ENCODE measurements around the gene EFCAB8.
"Not testable (repeated sequence)": the region's sequence is repeated elsewhere in the genome, so short reads cannot be mapped to it uniquely, and the experiment has no call there.

Gene EFCAB8

DNA sequence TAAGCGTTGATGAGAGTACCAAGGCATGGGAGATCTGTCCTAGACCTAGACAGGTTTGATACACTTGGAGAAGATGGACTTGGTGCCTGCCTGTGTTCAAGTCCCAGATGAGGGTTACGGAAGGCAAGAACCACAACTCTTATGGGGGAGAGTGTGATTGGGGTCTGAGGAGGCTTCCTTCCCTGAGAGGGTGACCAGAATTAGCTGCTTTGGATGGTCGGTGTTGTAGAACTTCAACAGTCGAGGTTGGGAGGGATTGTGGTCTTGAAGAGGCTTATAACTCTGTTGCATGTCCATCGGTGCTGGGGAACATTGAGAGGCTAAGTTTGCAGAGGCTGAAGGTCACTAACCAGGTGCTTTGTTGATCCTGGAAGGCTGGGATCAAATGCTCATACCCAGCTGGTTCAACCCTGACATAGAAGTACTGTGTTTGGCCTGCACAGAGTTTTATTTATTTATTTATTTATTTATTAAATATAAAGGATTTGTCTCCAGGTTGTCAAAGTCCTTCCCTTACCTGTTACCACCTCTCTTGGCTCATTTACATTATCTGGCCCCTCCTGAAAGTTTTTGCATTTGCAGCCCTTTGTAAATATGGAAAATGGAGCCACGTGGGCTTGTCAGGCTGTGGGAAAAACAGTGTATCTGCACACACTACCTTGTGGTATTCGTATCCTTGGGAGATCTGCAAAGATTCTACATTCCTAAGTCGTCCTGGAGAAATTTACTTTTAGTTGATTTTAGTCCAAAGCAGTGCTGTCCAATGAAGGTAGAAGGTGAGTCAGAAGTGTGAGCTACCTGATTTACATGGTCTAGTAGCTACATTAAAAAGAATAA, 15.8 kb upstream of the EFCAB8 start:
- no peak for DNase-seq

DNA sequence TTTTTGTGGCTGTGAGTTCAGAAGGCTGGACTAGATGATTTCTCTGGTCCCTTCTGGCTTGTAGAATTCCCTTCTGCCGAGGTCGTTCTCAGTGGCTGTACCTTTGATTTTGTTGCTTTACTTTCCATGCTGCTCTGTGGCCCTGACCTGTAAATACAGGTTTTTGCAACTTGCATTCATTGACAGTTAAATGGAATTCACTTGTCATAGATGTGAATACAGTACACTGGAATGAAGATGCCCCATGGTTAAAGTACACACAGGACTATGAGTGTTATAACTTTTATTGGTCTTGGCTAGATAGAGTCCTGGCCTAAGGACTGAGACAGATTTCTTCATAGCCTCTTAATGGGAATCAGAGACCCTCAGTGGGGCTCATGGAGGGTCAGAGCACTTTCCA, 12.9 kb upstream of the EFCAB8 start:
- no peak for DNase-seq

DNA sequence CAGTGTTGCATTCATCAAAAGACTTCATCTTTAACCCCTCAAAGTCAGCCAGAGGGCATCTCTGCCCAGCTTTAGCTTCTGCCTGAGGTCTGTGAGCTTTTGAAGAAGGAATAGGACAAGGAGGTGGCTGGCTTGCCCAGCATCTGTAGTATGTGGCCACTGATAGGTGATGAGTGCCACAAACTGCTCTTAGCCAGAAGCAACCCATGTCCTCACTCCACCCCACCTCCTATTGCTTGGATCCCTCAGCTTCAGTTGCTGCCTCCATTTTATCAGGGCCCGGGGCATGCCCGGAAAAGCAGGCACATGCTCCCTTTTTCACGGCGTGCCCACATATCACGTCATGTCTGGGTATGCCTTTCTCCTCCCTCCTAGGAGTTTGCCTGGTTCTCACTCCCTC, 11.9 kb upstream of the EFCAB8 start:
- DNase-seq: no peak

DNA sequence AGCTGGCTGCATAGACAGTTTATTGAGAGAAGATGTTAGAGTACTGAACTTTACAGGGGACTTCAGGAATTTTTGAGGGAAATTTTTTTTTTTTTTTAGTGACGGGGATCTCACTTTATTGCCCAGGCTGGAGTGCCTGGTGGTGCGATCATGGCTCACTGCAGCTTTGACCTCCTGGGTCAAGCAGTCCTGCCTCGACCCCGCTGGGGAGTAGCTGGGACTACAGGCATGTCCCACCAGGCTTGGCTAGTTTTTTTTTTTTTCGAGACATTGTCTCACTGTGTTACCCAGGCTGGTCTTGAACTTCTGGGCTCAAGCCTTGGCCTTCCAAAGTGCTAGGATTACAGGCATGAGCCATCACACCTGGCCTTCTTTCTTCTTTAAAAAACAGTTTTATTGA, 10.8 kb upstream of the EFCAB8 start:
- DNase-seq: no peak

DNA sequence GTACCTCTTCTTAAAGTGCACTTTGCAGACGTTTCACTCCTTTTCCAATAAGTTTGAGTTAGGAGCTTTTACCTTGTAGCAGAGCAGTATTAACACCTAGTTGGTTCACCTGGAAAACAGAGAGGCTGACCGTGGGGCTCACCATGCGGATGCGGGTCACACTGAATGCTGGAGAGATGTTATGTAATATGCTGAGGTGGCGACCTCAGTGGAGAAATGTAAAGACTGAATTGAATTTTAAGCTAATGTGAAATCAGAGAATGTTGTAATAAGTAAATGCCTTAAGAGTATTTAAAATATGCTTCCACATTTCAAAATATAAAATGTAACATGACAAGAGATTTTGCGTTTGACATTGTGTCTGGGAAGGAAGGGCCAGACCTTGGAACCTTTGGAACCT, 9.9 kb upstream of the EFCAB8 start:
- DNase-seq: no peak

DNA sequence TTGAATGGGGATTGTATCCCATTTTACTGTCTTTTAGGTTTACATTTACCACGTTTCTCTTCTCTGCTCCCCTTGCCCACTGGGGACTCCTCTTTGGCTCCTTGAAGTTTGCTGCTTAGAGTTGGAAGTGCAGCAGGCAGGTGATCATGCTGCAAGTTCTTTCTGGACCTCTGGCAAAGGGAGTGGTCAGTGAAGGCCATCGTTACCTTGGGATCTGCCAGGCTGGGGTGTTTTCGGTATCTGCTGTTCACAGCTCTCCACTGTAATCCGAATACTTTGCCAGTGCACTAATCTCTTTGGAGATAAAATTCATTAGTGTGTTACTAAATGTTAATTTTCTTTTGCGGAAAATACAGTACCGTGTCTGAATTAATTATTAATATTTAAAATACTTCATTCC, 9.1 kb upstream of the EFCAB8 start:
- no peak for DNase-seq

DNA sequence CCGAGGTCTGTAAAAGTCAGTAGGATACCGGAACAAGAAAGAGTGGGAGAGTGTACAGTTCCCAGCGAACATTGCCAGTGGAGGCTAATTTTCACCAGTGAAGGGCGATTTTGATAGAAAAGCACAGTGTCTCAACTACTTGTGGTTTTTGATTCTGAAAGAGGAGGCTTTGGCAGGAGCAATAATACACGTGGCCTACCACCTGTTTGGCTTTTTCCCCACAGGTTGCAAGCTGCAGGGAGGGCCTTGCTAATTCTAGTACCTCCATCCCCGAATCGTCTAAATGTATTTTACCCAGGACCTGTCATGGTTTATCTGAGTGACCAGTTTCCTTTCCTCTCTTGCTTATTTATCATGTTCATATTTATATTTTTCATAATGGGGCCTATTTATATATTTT, 3.3 kb upstream of the EFCAB8 start:
- DNase-seq: no peak

DNA sequence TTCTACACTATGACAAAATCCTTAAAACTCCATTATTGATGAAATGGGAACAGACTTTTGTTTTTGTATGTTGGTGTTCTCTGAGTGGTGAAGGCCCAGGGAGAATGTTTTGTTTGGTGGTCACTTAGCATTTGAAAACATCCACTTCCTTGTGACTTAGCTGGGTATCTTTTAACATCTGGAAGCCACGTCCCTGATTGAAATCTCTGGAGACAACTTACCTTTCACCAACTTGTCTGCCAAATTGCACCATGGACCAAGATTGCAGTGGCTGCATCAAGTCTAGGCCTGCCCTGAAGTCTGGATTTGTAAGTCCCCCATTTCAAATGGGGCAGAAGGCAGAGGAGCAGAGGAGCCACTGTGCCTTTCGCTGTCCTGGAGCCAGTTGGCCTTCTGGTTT, 534 bp upstream of the EFCAB8 start:
- no peak for DNase-seq

DNA sequence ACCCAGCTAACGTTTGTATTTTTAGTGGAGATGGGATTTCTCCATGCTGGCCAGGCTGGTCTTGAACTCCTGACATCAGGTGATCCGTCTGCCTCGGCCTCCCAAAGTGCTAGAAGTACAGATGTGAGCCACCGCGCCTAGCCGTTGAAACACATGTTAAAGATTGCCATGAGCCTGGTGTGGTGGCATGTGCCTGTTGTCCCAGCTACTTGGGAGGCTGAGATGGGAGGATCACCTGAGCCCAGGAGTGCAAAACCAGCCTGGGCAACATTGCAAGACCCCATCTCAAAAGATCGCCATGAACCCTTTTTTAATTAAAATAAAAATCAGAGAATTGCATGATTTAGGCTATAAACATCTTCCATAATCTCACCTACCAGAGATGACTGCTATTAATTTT, 2.7 kb downstream of the EFCAB8 start:
- no peak for DNase-seq

DNA sequence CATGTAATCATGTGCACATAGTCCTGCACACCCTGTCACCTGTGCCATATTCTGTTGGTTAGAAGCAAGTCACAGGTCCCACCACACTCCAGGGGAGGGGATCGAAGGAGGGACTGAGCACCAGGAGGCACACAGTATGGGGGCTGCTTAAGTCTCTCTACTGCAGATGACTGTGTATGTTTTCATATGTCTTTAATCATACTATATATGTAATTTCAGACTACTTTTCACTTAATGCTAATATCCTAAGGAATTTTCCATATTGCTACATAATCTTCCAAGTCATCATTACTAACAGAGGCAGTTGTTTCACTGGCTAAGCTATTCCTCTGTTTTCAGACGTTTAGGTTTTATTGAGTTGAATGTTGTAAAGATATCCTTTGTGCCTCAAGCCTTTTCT, 10.8 kb downstream of the EFCAB8 start:
- DNase-seq: no peak

DNA sequence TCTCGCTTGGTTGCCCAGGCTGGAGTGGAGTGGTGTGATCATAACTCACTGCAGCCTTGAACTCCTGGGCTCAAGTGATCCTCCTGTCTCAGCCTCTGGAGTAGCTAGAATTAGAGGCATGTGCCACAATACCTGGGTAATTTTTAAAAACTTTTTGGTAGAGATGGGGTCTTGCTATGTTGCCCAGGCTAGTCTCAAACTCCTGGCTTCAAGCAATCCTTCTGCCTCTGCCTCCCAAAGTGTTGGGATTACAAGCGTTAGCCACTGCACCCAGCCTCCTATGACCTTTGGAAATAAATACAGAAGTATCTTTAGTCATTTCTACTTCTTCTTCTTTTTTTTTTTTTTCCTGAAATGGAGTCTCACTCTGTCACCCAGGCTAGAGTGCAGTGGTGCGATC, 11.8 kb downstream of the EFCAB8 start:
- DNase-seq: not testable (repeated sequence)

DNA sequence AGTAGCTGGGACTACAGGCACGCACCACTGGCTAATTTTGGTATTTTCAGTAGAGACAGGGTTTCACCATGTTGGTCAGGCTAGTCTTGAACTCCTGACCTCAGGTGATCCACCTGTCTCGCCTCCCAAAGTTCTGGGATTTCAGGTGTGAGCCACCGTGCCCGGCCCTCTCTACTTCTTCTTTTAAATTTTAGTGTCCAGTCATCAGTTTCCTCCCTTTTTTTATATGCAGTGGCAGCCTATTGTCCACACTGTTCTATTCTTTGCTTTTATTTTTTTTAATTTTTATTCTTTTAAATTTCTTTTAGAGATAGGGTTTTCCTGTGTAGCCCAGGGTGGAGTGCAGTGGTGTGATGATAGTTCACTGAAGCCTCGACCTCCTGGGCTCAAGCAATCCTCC, 12.3 kb downstream of the EFCAB8 start:
- no peak for DNase-seq

DNA sequence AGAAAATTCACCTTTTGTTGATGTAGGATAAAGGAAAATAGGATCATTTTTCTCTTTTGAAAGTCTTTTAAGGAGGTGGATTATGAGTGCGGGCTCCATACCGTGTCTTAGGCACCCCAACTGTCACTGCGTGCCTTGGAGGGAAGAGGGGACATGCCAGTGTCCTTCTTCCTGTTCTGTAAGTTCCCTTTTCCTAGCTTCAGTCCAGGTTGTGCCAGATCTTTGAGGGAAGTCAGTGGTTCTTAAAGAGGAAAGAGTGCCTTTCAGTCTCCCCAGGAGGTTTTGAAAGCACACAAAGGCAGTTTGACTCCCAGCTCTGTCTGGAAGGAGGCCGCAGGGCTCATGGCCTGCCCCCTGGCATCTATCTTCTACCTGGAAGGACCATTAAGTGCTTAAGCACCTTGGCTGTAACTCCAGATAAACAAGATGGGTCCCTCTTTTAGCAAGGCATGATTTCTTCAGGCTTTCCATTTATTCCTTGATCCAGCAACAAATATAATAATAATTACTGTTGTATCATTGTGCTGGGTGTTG, 13.0 kb downstream of the EFCAB8 start:
- no peak for DNase-seq

DNA sequence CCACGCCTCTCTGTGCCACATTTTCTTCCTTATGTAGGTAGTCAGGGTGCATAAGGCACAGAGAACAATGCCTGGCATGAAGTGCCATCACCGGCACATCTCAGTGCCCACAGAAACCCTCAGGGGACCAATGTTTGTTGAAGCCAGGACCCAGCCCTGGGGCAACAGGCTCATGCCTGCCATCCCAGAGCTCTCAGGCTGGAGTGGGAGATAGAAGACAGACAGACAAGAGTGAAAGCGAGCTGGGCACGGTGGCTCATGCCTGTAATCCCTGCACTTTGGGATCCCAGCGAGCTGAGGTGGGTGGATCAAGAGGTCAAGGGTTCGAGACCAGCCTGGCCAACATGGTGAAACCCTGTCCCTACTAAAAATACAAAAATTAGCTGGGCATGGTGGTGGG, 13.5 kb downstream of the EFCAB8 start:
- DNase-seq: no peak

DNA sequence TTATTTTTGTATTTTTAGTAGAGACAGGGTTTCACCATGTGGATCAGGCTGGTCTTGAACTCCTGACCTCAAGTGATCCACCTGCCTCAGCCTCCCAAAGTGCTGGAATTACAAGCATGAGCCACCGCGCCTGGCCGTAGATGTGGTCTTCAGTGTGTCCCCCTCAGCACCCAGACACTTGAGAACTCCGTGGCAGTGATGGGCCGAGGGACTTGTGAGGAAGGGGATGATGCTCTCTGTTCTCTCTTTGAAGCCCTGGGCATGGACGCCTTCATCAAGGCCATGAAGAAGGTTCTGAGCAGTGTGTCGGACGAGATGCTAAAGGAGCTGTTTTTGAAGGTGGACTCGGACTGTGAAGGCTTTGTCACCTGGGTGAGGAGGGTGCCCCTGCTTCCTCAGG, 16.9 kb downstream of the EFCAB8 start:
- DNase-seq: no peak

DNA sequence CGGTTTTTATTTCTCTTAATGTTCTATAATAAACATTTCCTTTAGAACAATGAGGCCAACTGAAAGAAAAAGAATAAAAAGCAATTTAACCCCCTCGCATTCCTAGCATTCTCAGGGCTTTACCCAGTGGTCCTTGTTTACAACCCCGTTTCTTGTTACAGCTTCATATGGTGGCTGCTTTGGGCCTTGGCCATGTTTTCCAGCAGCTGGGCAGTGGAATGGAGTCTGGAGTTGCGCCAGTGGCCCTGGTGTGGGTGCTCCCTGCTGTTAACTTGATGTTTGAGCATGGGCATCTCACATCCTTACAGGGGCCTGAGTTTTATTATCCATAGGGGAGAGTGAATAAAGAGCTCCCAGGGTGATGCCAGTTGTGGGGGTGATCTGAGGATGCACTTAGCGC, 18.8 kb downstream of the EFCAB8 start:
- DNase-seq: no peak

DNA sequence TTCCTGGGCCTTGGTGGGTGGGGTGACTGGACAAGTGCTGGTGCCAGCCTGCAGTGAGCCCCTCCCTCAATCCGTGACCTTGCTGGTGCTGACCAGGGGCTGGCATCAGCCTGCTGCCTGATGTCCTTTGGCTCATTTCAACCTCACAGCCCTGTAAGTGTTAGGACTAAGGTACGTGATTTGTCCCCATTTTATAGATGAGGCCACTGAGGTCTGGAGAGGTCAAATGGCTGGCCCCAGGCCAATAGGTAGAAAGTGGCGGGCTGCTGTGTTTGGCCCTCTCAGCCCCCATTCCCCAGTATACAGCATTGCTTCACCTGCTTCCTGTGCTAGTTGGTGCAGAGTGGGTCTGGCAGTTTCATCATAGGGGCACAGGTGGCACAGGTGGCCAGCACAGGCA, 20.1 kb downstream of the EFCAB8 start:
- DNase-seq: no peak

DNA sequence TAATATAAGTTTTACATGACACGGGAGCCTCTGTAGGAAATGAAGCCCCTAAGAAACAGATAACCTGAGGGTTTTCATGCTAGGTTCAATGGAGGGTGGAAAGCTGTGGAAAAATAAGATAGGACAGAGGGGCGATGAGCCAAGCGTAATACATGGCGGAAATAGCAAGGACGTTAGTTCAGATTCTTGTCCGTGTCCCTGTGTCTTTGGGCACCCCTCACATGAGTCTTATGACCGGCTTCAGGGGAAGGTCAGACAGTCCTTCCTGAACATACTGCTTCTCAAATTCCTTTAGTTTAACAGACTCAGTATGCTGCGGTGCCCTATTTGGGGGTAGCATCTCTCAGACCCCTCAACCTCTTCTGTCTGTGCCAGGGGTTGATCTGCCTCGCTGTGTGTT, 20.8 kb downstream of the EFCAB8 start:
- DNase-seq: no peak

DNA sequence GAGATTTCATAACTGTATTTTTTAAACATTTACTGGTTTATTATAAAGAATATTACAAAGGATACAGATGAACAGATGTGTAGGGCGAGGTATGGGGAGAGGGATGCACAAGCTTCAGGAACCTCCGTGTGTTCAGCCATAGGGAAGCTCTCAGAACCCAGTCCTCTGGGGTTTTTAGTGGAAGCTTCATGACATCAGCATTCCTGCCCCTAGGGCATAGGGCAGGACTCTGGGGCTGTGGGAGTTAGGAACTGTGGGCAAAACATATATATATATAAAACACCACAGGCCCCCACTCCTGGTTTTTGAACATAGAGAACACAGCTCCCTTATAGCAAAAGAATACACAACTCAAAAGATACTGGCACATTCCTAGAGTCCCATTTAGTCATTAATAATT, 21.9 kb downstream of the EFCAB8 start:
- no peak for DNase-seq

DNA sequence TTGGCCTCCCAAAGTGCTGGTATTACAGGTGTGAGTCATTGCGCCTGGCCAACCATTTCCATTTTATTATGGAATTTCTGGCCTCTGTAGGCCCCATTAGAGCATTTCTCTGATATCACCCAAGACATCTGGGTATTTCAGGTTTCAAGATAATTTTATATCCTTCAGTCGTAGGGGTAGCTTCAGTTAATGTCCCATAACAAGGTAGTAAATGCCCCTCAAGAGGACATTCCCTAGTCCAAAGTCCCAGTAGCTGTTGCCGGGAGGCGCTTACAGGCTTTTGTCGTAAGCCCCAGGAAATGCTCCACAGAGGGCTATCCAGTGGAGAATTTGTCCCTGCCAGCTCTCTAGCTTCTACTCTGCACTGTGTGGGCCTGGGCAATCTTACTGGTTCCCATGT, 24.4 kb downstream of the EFCAB8 start:
- no peak for DNase-seq

DNA sequence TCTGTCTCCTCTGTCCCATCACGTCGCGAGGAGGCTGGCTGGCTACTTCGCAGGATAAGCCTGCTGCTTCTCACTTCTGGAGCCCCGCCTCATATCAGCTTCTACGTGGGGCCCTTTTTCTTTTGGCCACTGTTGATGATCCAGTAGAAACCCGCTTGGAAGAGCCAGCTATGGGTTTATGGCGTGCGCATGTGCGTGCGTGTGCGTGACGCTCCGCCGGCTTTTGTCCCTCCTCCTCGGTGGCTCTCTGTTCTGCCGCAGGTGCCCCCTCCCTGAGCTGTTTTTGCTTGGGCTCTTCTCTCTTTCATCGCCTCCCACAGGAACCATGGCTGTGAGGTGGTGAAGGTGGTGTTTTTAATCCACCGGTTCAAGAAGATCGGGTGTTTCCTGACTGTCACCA, 26.5 kb downstream of the EFCAB8 start:
- DNase-seq: no peak

DNA sequence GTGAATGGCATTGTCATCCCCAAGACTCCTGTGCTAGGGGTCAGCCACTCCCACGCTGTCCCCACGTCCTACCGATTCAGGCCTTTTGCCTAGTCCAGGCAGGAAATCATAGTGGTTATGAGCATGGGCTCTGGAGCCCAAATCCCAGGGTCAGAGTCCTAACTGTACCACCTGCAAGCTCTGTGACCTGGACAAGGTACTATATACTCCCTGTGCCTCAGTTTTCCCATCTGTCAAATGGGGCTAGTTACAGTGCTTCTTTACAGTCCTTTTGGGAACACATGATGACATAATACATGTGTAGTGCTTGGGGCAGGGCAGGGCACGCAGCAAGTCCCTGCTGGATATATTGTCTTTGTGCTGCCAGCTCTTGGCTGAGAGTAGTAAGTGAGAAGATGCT, 27.2 kb downstream of the EFCAB8 start:
- no peak for DNase-seq

DNA sequence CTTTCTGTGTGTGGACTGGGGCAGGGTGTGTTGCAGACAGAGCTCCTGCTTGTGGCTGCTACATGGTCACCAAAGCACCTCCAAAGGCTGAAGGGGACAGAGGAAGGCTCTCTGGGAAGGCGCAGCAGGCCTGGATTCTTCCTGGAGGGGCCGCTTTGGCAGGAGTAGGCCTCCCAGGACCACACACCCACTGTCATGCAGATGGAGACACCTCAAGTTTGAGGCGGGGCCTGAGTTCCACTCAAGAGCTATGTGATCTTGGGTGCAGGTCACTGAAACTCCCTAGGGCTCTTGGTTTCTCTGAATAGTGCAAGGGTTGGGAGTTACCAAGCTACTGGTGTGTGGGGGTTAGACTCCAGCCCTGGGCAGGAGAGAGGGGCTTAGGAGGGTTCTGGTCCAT, 27.9 kb downstream of the EFCAB8 start:
- no peak for DNase-seq

DNA sequence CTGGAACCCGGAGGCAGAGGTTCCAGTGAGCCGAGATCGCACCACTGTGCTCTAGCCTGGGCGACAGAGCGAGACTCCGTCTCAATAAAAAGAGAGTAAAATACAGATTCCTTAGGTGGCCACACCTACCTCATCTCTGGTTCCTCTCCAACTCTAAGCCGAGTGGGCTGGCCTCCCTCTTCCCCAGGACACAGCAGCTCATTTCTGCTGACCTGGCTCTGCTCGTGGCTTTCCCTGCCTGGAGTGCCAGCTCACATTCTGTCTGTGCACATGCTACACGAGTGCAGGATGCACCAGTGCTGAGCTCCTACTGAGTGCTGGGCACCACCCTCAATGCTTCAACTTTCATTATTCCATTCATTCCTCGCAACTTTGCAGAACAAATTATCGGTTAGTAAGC, 28.8 kb downstream of the EFCAB8 start:
- DNase-seq: no peak

DNA sequence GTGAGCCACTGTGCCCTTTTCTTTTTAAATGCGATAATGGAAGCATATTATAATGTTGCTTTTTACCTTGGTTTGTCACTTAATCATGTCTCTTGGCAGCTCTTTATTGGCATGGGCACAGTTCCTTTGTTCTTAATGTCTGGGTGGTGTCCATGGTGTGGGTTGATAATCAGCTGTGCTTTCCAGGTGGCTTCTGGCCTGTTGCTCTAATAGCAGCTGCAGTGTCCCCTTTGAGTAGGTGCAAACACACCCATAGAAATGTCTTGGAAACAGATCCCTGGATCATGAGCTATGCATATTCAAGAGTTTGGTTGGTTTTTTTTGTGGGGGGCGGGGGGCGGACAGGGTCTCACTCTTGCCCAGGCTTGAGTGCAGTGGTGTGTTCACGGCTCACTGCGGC, 29.9 kb downstream of the EFCAB8 start:
- no peak for DNase-seq

Data from NK-92 treated with Interleukin-12 subunit alpha and Interleukin-12 subunit beta, amount 100 ng/mL, for 24 hours (cell line).